SJCRH30 (cell line): ENCODE data around the gene CLASP1. TPM values are rescaled to one million over a fixed set of nuclear protein-coding genes. Genes with fewer than 3 reads are reported as not detected.
"Not testable (repeated sequence)": the region's sequence is repeated elsewhere in the genome, so short reads cannot be mapped to it uniquely, and the experiment has no call there.

ENCODE experiments used
- DNase-seq, 2 experiments: peaks; one replicate each; pipeline ENCODE4 v3.0.0-alpha.2; 2015 to 2020
- H3K27ac ChIP-seq: fragments of 250-450 bp; sonication (Bioruptor Pico); 2 replicates; pipeline ENCODE4 v1.5.1; 2020; ENCODE audit warnings: mild to moderate bottlenecking, moderate library complexity
- H3K27me3 ChIP-seq: fragments of 250-450 bp; sonication (Bioruptor Pico); 2 replicates; pipeline ENCODE4 v1.5.1; 2020; ENCODE audit warnings: mild to moderate bottlenecking, moderate library complexity
- H3K36me3 ChIP-seq: fragments of 250-450 bp; sonication (Bioruptor Pico); 2 replicates; pipeline ENCODE4 v1.5.1; 2020; ENCODE audit warnings: mild to moderate bottlenecking, moderate library complexity
- H3K4me1 ChIP-seq: fragments of 250-450 bp; sonication (Bioruptor Pico); 2 replicates; pipeline ENCODE4 v1.5.1; 2020; ENCODE audit warnings: mild to moderate bottlenecking, moderate library complexity
- H3K4me3 ChIP-seq: fragments of 250-450 bp; sonication (Bioruptor Pico); 2 replicates; pipeline ENCODE4 v1.5.1; 2020; ENCODE audit warnings: mild to moderate bottlenecking, moderate library complexity
- H3K9me3 ChIP-seq: fragments of 250-450 bp; sonication (Bioruptor Pico); replicated peaks from 2 replicates; pipeline ENCODE4 v1.5.1; 2020; ENCODE audit warnings: mild to moderate bottlenecking, moderate library complexity
- total RNA-seq: library from RNA; depleted of rRNA; stranded (reverse); fragments of >200 nt; shearing (Covaris generic); gene quantifications from 2 replicates; pipeline ENCODE4 v1.2.3, GENCODE V29; 2014

CLASP1 gene
- total RNA-seq, 1 experiment from 2014 or later = 53.8 TPM

DNA sequence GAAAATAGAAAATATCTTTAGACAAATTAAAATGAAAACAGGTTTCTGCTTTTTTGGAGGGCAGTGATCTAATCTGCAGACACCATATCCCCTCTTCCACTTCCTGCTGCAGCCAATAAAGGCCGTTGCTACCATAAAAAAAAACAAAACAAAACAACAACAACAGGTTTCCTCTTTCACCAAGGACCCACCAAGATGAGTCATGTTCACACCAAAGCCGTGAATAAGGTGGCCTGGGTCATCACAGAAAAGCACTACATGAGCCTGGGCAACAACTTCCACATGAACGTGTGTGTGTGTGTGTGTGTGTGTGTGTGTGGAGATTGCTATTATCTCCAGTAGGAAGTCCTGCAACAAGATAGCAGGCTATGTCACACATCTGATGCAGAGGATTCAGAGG, 339.5 kb downstream of the CLASP1 start:
- no peak overlapping the region for H3K4me3 ChIP-seq
- no peak for DNase-seq

DNA sequence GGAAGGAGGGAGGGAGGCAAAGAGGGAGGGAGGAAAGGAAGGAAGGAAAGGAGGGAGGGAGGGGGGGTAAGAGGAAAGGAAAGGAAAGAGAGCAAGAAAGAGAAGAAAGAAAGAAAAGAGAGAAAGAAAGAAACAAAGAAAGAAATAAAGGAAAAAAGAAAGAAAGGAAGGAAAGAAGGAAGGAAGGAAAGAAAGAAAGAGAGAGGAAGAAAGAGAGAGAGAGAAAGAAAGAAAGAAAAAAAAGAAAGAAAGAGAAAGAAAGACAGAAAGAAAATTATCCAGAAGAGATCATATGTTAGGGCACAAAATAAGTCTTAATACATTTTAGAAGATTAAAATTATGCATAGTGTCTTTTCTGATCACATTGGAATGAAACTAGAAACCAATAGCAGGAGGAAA, 339.9 kb downstream of the CLASP1 start:
- no peaks in the 10 kb centered on the region for H3K4me1 ChIP-seq
- H3K27me3 ChIP-seq = no peaks in the 10 kb centered on the region
- H3K36me3 ChIP-seq = no peaks in the 10 kb centered on the region
- no peak overlapping the region for H3K4me3 ChIP-seq
- H3K27ac ChIP-seq = no peak overlapping the region
- no peak for DNase-seq
- H3K9me3 ChIP-seq = no peaks in the 10 kb centered on the region

More for the DNA sequence above, 339.5 kb downstream of the CLASP1 start:
- Histone ChIP-seq H3K27ac (no peak overlapping the region), H3K36me3 (no peaks in the 10 kb centered on the region), H3K4me1 (no peaks in the 10 kb centered on the region), H3K27me3 (no peaks in the 10 kb centered on the region), H3K9me3 (no peaks in the 10 kb centered on the region)

DNA sequence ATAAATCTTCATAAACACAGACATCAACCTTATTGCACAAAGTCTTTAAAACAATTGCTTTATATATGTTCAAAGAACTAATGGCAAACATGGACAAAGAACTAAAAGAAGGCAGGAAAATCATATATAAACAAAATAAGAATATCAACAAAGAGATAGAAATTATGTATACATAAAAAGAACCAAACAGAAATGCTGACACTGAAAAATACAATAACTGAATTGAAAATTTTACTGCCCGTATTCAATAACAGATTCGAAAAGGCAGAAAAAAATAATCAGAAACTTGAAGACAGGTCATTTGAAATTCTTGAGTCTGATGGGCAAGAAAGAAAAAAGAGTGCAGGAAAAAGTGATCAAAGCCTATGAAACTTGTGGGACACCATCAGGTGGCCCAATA, 342.2 kb downstream of the CLASP1 start:
- Histone ChIP-seq H3K36me3 (no peaks in the 10 kb centered on the region), H3K27ac (no peak overlapping the region)
- no peak for DNase-seq

DNA sequence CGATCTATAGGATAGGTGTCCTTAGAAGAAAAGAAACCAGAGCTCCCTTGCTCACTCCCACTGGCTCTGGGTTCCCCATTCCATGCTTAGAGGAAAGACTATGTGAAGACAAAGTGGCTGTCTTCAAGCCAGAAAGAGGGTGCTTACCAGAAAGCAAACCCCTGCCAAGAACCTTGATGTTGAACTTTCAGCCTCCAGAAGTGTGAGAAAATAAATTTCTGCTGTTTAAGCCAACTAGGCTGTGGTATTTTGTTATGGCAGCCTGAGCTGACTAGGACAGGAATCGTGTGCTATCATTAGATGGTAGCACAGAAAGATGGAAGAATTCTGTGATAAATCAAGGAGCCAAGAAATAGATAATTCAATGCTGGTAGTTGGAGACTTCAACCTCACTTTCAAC, 344.3 kb downstream of the CLASP1 start:
- no peak overlapping the region for H3K27ac ChIP-seq
- no peaks in the 10 kb centered on the region for H3K9me3 ChIP-seq
- no peak for DNase-seq
- no peaks in the 10 kb centered on the region for H3K4me1 ChIP-seq
- no peak overlapping the region for H3K4me3 ChIP-seq
- H3K27me3 ChIP-seq = no peaks in the 10 kb centered on the region
- H3K36me3 ChIP-seq = no peaks in the 10 kb centered on the region

More for the DNA sequence above, 342.2 kb downstream of the CLASP1 start:
- no peaks in the 10 kb centered on the region for H3K4me1 ChIP-seq
- no peak overlapping the region for H3K4me3 ChIP-seq
- H3K27me3 ChIP-seq = no peaks in the 10 kb centered on the region
- H3K9me3 ChIP-seq = no peaks in the 10 kb centered on the region

DNA sequence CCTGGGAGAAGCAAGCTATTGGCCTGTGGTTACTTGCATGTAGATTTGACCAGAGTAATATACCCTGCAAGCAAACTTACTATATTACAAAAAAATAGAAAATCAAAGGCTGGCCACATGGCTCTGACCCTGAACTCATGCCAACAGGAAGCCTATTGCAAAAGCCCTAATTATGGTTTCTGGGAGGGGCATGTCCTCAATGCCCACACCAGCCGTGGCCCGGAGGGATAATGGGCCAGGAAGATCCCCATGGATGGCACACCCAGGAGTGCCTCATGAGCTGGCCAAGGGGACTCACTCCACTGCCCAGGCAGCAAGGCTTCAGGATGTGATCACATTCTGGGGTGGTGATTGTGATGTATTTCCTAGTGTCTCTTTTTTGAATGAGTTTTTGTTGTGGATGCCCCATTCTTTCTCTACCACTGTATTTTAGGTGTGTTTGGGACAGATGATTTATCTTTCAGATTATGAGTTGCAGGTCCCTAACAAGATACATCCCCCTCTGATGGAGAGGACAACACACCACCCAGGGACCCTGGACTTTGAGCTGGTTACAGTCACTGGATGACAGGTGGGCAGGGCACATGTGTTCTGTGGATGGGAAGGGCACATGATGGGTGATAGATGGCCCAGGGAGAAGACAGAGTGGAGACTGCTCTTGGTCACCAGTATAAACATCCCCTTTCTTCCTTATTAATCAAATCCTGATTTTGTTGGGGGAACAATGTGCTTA, 345.6 kb downstream of the CLASP1 start:
- H3K4me3 ChIP-seq = no peak overlapping the region
- H3K36me3 ChIP-seq = no peaks in the 10 kb centered on the region
- DNase-seq = no peak
- H3K9me3 ChIP-seq = no peaks in the 10 kb centered on the region
- no peaks in the 10 kb centered on the region for H3K4me1 ChIP-seq
- H3K27ac ChIP-seq = no peak overlapping the region
- H3K27me3 ChIP-seq = no peaks in the 10 kb centered on the region

DNA sequence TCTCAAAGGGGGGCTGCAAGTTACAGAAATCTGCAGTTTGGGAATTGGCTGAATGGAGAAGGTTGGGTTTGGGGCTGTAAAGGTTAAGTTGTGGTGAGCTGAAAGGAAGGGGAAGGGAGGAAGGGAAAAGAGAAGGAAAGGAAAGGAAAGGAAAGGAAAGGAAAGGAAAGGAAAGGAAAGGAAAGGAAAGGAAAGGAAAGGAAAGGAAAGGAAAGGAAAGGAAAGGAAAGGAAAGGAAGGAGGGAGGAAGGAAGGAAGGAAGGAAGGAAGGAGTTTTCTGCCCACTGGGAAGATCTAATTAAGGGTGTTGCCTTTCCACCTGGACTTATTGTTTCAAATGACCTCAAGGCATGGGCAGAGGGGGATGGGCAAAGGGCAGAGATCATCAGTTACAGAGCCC, 348.1 kb downstream of the CLASP1 start:
- not testable (repeated sequence) for H3K27me3 ChIP-seq, DNase-seq, H3K27ac ChIP-seq, H3K36me3 ChIP-seq, H3K9me3 ChIP-seq, H3K4me1 ChIP-seq, H3K4me3 ChIP-seq

DNA sequence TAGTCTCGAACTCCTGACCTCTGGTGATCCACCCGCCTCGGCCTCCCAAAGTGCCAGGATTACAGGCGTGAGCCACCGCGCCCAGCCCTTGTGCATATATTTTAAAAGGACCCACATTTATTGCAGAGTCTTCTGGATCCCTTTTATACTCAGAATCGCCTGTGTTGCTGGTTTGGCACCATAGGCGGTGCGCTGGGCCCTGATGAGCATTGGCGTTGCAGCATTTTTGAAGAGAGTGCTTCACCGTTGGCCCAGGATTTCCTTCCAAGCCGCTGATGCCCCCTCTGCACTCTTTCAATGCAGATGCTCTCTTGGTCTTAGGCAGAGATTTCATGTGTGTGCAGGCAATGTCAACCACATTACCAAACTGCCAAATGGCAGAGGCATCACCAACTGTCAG, 350.8 kb downstream of the CLASP1 start:
- Histone ChIP-seq H3K9me3 (no peaks in the 10 kb centered on the region), H3K4me1 (no peaks in the 10 kb centered on the region), H3K4me3 (no peak overlapping the region), H3K27me3 (no peaks in the 10 kb centered on the region), H3K36me3 (no peaks in the 10 kb centered on the region), H3K27ac (no peak overlapping the region)
- DNase-seq = no peak

DNA sequence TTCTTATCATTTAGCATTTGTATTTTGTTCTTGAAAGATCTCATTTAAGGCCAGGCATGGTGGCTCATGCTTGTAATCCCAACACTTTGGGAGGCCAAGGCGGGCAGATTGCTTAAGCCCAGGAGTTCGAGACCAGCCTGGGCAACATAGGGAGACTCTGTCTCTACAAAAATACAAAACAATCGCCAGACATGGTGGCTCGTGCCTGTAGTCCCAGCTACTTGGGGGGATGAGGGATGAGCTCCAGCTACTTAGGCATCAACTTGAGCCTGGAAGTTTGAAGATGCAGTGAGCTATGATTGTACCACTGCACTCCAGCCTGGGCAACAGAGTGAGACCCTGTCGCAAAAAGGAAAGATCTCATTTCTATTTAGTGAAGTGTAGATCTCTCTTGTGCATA, 351.4 kb downstream of the CLASP1 start:
- not testable (repeated sequence) for H3K4me1 ChIP-seq, H3K4me3 ChIP-seq, H3K27ac ChIP-seq, H3K9me3 ChIP-seq, H3K27me3 ChIP-seq, H3K36me3 ChIP-seq, DNase-seq

DNA sequence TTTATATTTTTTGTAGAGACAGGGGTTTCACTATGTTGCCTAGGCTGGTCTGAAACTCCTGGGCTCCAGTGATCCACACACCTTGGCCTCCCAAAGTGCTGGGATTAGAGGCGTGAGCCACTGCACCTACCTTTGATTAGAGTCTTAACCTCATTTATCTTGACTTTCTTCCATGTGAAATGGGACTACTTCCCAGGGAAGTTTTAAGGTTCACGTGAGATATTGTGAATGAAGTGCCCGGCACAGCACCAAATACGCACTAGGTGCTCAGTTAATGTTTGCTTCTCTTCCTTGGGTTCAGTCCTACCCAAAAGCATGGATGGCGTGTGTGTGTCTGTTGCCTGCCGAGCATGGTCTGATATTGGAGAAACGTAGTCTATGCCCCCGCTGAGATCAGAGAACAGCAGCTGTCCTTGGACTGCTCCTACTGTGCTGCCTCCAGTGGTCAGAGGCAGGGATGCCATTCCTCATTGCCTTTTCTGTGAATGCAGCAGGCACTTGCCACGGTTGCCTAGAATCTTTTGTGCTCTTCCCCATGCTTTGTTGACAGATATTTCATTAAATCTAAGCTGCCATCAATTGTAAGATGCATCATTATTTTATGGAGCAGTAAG, 351.9 kb downstream of the CLASP1 start:
- peak; percentile 53 to 70 for DNase-seq
- Histone ChIP-seq H3K4me3 (no peak overlapping the region), H3K36me3 (no peaks in the 10 kb centered on the region), H3K9me3 (no peaks in the 10 kb centered on the region), H3K27ac (no peak overlapping the region), H3K4me1 (no peaks in the 10 kb centered on the region), H3K27me3 (no peaks in the 10 kb centered on the region)

DNA sequence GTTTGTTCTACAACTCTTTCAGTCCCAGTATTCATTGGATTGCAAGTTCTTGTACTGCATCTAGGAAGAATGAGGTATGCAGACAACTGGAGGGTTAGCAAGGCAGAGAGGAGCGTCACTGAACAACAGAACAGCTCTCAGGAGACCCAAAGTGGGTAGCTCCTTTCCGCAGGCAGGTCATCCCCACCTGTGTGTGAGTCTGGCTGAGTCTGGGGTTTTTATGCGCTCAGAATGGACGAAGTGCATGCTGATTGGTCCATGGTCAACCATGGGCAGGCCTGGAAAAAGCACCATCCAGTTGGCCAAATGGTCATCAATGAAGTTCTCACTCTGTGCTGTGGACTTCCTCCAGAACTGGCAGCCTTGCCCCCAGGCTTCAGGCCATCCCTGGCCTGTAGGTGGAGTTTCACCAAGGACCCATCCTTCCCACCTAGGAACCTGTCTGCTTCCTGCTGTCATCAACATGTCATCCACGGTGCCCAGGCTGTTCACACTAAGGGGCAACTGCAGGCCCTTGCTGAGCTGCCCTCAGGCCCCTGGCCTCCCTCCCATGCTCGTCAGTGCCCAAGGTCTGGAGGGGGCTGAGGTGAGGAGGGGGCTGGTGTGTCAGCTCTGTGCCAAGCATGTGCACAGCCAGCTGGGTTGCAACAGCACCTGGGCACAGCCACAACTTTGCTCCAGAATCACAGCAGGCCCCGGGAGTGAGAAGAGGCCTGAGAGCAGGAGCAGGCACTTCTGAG, 353.2 kb downstream of the CLASP1 start:
- no peaks in the 10 kb centered on the region for H3K27me3 ChIP-seq
- no peaks in the 10 kb centered on the region for H3K36me3 ChIP-seq
- no peaks in the 10 kb centered on the region for H3K9me3 ChIP-seq
- no peak overlapping the region for H3K27ac ChIP-seq
- H3K4me3 ChIP-seq = no peak overlapping the region
- H3K4me1 ChIP-seq = no peaks in the 10 kb centered on the region
- DNase-seq = no peak

DNA sequence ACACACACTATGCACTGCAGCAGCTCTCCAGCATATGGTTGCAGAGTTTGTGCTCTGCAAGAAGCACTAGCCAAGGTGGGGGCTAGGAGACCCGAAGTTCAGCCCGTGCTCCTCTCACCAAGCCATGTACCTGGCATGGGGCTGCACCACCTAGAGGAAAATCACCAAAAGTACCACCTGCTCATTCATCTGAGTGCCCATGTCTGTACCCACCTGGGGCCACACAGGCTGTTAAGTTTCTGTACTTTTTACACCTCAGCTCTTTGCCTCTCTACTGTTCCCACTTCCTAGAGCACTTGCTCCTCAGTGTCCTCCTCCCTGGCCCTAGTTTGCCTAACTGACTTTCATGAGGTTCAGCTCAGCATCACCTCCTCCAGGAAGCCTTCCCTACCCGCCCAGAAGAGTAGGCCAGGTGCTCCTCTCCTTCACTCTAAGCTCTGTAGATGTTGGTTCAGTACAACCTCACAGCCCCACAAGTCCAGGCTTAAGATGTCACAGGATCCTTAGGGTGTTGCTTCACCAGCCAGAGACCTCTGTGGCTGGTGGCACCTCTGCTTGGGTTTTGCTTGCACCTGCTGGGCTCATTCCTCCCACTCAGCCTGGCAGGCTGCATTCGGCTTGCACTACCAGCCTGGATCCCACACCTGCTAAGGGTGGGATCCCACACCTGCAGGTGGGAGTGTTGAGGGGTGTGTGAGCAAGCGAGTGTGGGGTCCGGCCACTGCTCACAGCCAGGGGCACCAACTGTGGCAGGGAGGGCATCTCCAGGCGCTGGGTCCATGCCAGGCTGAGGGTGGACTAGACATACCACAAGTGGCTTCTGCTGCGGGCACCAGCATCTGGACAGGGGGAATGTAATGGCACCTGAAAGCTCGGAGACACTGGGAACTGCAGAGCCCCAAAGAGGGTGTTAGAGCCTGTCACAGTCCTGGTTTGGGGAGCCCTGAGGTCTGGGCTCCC, 354.1 kb downstream of the CLASP1 start:
- Histone ChIP-seq H3K27me3 (no peaks in the 10 kb centered on the region), H3K9me3 (no peaks in the 10 kb centered on the region), H3K4me3 (no peak overlapping the region), H3K36me3 (no peaks in the 10 kb centered on the region), H3K4me1 (no peaks in the 10 kb centered on the region), H3K27ac (no peak overlapping the region)
- DNase-seq = no peak

DNA sequence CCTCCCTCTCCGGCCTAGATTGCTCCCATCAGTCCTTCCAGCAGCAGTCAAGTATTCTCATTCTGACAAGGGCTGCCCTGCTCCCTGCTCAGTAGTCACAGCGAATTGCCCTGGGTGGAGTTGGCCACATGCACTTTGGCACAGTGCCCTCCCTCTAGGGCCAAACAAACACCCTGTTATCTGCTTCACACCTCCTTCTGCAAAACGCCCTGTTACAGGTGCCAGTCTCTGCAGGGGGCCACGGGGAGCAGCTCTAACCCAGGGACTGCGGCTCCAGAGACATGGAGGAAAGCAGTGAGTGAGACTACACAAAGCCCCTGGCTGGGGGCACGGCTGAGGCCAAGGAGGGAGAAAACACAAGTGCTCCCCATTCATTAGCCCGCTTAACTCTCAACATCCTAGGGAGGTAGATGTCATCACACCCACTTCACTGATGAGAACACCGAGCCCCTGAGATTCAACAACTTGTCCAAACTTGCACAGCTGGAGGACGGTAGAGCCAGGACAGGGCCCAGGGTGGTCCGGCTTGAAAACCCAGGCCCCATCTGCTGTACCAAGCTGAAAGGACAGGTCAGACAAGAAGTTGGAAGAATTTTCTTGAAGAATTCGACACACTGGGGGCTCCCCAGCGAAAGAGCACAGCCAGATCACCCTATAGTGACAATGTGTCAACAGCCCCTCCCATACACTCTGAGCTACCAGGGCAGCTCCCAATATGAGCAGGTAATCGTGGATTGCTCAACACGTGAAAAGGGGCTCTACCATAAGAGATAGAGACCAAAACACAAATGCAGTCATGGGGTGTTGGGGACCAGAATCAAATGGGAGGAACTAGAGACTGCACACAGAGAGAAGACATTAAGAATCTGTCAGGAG, 355.6 kb downstream of the CLASP1 start:
- no peak overlapping the region for H3K27ac ChIP-seq
- DNase-seq = no peak

DNA sequence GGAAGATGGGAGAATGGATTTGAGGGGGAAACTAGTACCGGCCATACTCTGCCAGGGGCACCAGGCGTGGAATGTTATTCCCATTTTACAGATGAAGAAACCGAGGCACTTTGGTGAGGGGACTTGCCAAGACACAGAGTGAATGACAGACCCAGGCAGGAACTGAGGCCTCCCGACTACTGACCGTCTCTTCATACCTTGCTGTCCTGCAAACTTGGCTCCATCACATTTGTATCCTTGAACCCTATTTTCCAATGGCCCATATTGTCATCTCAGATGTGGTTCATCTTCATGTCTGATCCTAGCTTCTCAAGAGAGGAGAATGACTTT, 358.0 kb downstream of the CLASP1 start:
- no peak overlapping the region for H3K4me3 ChIP-seq
- no peaks in the 10 kb centered on the region for H3K9me3 ChIP-seq
- no peaks in the 10 kb centered on the region for H3K36me3 ChIP-seq
- DNase-seq = no peak
- H3K27me3 ChIP-seq = no peaks in the 10 kb centered on the region
- H3K4me1 ChIP-seq = no peaks in the 10 kb centered on the region
- H3K27ac ChIP-seq = no peak overlapping the region

More for the DNA sequence above, 355.6 kb downstream of the CLASP1 start:
- Histone ChIP-seq H3K4me1 (no peaks in the 10 kb centered on the region), H3K9me3 (no peaks in the 10 kb centered on the region), H3K27me3 (no peaks in the 10 kb centered on the region), H3K36me3 (no peaks in the 10 kb centered on the region), H3K4me3 (no peak overlapping the region)

DNA sequence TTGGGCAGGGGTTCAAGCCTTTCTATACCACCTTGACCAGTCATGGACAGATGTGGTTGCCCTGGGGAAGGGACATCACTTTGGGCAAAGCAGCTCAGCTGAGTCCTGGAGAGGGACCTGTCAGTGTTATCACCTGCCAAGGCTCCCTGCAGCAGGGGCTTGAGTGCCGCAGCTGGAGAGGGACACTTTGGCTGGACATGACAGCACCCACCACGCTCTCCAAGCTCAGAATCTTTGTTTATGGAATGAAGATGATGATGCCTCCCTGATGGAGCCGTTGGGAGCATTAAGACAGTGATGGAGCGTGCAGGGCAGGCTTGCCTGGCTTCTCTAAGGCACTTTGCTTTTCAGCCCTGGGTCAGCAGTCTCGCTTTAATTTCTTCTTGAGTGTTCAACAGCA, 360.0 kb downstream of the CLASP1 start:
- Histone ChIP-seq H3K9me3 (no peaks in the 10 kb centered on the region), H3K27ac (no peak overlapping the region), H3K27me3 (no peaks in the 10 kb centered on the region), H3K4me1 (no peaks in the 10 kb centered on the region), H3K4me3 (no peak overlapping the region), H3K36me3 (no peaks in the 10 kb centered on the region)
- DNase-seq = no peak
